CD4-positive, alpha-beta T cell treated with Interleukin-1 beta for 1 hour (primary cell): ENCODE measurements around the gene POU2F2.

Experiments used
- DNase-seq, 2 donors: peaks; one replicate each; pipeline ENCODE4 v3.0.0-alpha.2; 2020 to 2022

The POU2F2 gene

DNA sequence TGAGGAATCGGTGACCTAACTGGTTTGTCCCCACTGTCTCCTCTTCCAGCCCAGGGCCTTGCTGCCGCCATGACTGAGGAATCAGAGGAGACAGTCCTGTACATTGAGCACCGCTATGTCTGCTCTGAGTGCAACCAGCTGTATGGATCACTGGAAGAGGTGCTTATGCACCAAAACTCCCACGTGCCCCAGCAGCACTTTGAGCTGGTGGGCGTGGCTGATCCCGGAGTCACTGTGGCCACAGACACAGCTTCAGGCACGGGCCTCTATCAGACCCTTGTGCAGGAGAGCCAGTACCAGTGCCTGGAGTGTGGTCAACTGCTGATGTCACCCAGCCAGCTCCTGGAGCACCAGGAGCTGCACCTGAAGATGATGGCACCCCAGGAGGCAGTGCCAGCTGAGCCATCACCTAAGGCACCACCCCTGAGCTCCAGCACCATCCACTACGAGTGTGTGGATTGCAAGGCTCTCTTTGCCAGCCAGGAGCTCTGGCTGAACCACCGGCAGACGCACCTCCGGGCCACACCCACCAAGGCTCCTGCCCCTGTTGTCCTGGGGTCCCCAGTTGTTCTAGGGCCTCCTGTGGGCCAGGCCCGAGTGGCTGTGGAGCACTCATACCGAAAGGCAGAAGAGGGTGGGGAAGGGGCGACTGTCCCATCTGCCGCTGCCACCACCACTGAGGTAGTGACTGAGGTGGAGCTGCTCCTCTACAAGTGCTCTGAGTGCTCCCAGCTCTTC lies 53.5 kb downstream of the POU2F2 start:
- DNase-seq: no peak

DNA sequence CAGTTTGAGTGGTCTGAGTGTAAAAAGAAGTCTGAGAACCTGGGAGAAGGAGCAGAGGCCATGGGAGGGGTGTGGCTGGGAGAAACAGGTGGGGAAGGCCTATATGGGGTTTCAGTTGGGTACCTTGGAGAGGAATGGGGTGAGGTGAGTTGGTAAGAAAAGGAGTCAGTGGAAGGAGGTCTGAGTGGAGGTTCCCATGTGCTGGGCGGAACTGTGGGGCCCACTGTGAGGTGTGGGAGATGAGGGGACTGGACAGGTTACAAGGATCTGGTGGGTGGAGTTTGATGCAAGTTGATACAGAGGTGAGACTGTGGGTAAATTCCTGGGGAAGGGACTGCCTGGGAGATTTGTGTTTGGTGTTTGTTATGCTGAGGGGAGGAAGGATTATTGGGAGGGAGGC lies 54.2 kb downstream of the POU2F2 start:
- no peak for DNase-seq

GRCh38 chr19:42076380-42076944 lies 55.8 kb downstream of the POU2F2 start:
- no peak for DNase-seq

DNA sequence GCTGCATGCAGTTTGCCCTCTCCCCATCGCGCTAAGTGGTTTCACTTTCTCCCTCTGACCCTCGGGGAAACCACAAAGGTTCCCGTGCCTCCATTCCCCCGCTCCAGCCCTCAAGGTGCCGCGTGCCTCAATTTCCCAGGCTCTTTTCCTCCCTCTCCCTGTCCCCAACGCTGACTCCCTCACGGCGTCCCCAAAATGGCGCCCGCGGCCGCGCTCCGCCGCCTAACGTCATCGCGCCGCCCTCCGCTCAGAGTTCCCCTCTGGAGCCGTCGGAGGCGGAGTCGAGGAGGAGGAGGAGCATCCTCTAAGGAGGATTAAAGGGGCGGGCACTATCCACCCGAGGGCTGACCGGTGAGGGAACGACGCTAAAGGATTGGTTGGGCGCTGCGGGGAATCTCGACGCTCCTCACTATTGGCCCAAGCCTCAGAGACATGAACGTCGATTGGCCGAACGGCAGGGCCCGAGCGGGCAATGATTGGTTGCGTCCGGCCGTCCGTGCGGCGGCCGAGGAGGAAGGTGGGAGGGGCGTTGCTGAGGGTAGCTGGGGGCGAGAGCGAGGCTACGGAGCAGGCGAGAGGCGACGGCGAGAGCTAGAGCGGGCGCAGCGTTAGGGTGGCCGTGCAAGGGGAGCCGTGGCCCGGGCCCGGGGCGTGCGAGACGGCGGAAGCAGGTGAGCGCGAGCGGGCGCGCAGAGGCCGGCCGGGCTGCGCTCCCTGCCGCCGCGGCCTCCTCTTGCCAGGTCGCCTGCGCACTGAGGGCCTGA lies 56.4 kb downstream of the POU2F2 start, which contains the start of gene ZNF574:
Gene ZNF574, plus strand, starts transcription at position 551 of the 764 bp plus-strand sequence. CDS start 2,441 bp downstream, outside the sequence.
- DNase-seq: peak; percentile 99

GRCh38 chr19:42075364-42075615 lies 57.0 kb downstream of the POU2F2 start:
- DNase-seq: no peak

DNA sequence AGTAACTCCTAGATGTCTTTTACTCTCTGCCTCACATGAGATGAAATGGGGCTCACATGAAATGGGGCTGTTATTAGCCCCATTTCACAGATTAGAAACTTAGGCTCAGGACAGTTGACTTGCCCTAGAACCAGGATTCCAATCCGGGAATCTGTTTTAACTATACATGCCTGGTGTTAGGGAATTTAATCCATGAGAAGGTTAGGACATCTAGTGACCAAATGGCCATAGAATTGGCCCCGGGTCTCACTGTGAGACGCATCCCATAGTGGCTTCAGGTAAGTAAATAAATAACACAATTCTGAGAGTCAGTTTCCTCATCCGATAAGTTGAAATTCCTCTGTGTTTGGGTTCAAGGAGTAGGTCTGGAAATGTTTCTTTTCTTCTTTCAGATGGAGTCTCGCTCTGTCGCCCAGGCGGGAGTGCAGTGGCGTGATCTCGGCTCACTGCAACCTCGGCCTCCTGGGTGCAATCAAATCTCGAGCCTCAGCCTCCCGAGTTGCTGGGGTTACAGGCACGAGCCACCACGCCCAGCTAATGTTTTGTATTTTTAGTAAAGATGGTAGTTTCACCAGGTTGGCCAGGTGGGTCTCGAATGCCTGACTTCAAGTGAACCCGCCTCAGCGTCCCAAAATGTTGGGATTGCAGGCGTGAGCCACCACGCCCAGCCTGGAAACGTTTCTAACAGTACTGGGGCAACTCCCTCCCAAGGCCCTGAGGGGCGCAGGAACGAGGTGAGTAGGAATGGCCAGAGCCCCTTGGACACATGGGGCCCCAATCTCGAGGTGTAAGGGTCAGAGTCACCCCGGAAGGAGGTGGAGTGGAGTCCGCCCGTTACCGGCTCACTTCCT lies 57.5 kb downstream of the POU2F2 start:
- peak in 1 of 2 donors; percentile 9 for DNase-seq

- DNase-seq: no peak
Measured at GRCh38 chr19:42071247-42071646, 61.0 kb downstream of the POU2F2 start.

GRCh38 chr19:42069619-42070351 lies 62.5 kb downstream of the POU2F2 start, which contains the start of gene GRIK5:
TSS of gene GRIK5 (minus strand) at chr19:42070206. CDS start at chr19:42065770, 4,436 bp downstream.
- no peak for DNase-seq

DNA sequence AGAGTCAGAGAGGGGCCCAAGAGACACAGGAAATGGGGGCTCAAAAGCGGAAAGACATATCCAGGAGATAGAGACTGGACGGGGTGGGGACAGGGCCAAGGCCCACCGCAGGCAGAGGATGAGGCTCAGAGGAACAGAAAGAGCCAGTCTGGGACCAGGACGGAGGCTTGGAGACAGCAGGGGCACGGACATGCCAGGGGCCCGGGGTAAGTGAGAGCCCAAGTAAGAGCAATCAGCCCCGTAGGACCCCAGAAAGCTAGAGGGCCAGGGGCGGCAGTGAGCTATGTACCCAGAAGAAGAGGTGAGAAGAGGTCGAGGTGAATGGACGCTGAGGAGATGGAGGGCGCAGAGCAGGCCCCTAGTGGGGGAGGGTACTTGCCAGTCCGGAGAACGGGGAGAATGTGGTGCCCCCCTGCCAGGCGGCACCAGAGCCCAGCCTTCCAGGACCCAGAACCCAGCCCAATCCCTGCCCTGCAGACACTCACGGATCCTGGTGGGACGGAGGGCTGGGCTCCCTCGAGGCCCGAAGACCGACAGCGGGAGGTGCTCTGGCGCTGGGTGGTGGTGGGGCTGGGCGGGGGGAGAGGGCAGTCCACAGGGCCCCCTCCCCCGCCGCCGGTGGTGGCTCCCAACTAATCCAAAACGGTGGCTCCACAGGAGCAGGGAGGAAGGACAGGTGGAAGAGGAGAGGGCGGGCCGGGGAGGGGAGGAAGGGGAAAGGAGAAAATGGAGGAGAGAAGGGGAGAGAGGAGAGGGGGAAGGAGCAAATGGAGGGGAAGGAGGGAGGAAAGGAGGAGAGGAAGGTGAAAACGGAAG lies 63.3 kb downstream of the POU2F2 start:
- DNase-seq: no peak

GRCh38 chr19:42068361-42068755 lies 63.9 kb downstream of the POU2F2 start:
- DNase-seq: no peak

DNA sequence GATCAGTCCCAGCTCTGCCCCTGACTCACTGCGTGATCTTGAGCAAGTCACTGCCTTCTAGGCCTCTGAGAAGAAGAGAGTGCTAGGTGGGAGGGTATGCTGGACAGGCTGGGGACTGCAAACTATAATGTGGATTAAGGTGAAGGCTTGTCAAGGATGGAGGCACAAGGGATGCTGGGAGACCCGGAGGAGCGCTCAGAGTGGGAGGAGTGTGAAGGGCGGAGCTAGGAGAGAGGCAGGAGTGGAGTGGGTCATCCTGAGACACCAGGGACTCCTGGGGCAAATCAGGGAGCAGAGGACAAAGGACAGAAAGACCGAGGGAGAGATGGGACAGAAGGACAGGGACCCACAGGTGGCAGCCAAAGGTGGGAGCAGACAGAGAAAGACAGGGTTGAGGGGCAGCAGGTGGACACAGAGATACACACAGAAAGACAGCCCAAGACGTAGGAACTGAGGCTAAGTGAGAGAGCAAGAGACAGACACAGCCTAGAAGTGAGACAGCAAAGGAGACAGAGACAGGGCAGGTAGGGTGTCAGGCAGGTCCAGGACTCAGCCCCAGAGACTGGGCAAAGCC lies 64.8 kb downstream of the POU2F2 start:
- DNase-seq: no peak

- no peak for DNase-seq
Measured at GRCh38 chr19:42066075-42066754, 66.0 kb downstream of the POU2F2 start.

DNA sequence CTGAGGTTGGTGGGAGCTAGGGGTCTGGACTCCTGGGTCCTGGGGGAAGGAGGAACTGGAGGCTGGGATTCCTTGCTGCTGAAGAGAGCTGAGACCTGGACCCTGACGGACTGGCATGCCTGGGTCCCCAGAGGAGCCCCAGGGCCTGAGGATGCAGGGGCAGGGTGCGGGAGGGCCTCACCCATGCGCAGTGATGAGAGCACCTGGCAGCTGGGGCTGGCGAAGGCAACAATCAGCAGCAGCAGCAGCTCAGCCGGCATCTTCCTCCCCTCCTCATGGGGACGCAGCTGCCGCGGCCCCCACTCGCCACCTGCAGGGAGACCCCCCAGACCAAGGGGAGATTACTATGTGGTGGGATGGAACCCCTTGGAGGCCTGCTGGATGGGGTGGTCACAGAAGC lies 66.7 kb downstream of the POU2F2 start:
- no peak for DNase-seq

DNA sequence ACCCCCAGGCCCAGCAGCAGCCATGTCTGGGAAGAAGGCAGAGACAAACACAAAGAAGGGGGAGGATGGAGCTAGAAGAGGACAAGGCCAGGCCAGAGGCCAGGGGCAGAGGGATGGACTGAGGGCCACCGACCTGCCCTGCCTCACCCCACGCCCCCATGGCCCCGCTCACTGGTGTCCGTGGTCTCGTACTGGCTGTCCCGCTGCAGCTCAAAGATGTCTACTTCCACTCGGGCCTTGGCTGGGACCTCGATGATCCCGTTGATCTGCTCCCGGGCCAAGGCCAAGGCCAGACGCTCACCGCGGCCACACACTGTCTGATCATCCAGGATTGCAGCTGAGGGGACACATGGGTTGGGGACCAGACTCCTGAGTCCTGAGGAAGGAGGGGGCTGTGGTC lies 67.2 kb downstream of the POU2F2 start:
- no peak for DNase-seq

GRCh38 chr19:42064432-42064831 lies 67.8 kb downstream of the POU2F2 start:
- DNase-seq: no peak

DNA sequence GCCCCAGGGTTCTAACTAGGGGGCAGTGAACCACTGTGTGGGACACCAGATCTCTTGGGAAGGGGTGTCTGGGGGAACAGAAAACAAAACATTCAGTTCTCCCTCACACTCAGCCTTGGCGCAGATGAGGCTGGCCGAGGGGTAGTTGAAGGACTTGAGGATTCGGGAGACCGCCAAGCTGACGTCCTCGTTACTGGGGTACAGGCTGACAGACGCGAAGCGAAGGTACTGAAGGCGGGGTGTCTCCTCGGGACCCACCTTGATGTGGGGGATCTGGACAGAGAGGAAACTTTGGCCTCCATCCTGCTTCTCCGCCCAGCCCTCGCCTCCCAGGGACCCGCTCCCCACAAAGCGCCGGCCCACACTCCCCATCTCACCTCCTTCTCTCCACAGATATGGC lies 69.9 kb downstream of the POU2F2 start:
- no peak for DNase-seq

DNA sequence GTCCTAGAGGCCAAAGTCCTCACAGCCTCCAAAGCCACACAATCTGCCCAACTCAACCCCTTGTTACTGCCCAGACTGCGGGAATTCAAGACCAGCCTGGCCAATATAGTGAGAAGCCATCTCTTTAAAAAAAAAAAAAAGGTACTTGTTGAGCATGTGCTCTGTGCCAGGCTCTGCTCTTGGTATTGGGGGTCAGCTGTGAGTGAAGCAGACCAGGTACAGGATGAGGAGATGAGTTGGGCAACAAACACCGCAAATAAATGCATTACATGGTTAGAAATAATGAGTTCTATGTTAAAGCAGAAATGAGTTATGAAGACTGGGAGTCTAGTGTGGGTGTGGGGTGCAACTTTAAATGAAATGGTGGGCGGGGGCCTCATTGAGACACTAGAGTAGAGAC lies 72.1 kb downstream of the POU2F2 start:
- no peak for DNase-seq

DNA sequence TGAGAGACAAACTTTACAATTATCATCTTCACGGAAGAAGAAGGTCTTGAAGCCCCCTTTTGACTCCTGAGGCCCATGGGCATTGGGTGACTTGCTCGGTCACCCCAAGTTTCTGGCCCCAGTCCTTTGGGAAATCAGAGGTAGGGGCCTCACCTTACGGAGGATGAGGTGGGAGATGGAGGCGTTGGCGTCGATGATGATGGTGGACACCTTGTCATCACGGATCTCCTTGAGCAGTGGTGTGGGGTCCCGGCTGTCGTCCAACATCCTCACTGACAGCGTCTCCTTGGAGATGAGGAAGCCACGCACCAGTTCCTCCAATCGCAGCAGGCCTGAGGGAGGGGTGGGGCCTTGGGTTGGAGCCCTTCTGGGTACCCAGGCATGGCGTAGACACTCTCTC lies 73.0 kb downstream of the POU2F2 start:
- no peak for DNase-seq

- DNase-seq: no peak
Measured at GRCh38 chr19:42057846-42058245, 74.4 kb downstream of the POU2F2 start.

DNA sequence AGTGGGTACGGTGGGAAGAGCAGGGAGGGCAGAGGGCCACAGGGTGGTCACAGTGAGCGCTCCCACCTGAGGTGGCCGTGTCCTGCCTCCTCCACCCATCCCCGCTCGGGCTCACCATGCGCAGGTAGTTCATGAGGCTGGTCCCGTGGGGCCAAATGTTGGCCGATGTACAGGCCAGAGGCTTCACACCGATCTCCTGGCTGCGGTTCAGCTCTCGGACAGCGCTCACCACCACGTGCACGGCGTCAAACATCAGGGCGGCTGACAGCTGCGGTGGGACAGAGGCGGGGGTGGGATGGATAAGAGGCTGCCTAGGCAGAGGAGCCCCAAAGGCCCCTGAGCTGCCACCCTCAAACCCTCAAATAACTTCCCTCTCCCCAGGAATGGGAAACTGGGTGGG lies 78.0 kb downstream of the POU2F2 start:
- no peak for DNase-seq
